ENCODE data around the gene GPC4.

GRCh38 chrX:133364196-133364595 is 51.1 kb downstream of the GPC4 start:
- TF ChIP-seq ZFP3 (CRISPR knock-in tag; IDR thresholded peaks at IDR 0.05) (no peak), ZC3H10 (CRISPR knock-in tag; IDR thresholded peaks at IDR 0.05) (no peak)
